Cardiac fibroblast (primary cell): ENCODE results near the gene ADAMTSL5.
A peak's percentile ranks its signal among the peaks of the same experiment; 100 is the strongest.
"Not testable (repeated sequence)": the region's sequence is repeated elsewhere in the genome, so short reads cannot be mapped to it uniquely, and the experiment has no call there.

ENCODE experiments used
- DNase-seq, 2 donors: peaks; one replicate each; pipeline versions ENCODE4 v3.0.0 to v3.0.0-alpha.2; 2010; ENCODE audit warnings: low read depth in 2 of 2
- H3K4me3 ChIP-seq, 2 donors: replicated peaks in 1 of 2; 1 replicate in 1 of 2; 2 replicates in 1 of 2; pipeline ENCODE4 v1.5.1; 2011; ENCODE audit warnings: low read depth in 2 of 2, low read length in 2 of 2, mild to moderate bottlenecking in 2 of 2, moderate library complexity in 1 of 2
- CTCF ChIP-seq: IDR thresholded peaks from one replicate; pipeline ENCODE4 v1.5.1; 2011; ENCODE audit warnings: low read depth, mild to moderate bottlenecking, low read length, inconsistent platforms

Gene ADAMTSL5

GRCh38 chr19:1505012-1505411 is 7.8 kb downstream of the ADAMTSL5 start:
- no peak for DNase-seq
- no peak for TF ChIP-seq CTCF
- no peak overlapping the region for H3K4me3 ChIP-seq

- TF ChIP-seq CTCF = no peak
- DNase-seq = no peak
- no peak overlapping the region for H3K4me3 ChIP-seq
Measured at GRCh38 chr19:1503925-1504773, 8.7 kb downstream of the ADAMTSL5 start.

GRCh38 chr19:1503089-1503924 is 9.5 kb downstream of the ADAMTSL5 start:
- TF ChIP-seq CTCF = peak; percentile 59
- DNase-seq = peak; percentile 34 to 49
- peak overlapping the region in 1 of 2 donors; percentile 5 for H3K4me3 ChIP-seq

- H3K4me3 ChIP-seq = no peak overlapping the region
- TF ChIP-seq CTCF = no peak
- DNase-seq = no peak
Measured at GRCh38 chr19:1502433-1503088, 10.3 kb downstream of the ADAMTSL5 start.

GRCh38 chr19:1501200-1501595 is 11.6 kb downstream of the ADAMTSL5 start:
- H3K4me3 ChIP-seq = no peak overlapping the region
- TF ChIP-seq CTCF = no peak
- DNase-seq = no peak

GRCh38 chr19:1499231-1499630 is 13.6 kb downstream of the ADAMTSL5 start:
- H3K4me3 ChIP-seq, DNase-seq: not testable (repeated sequence)
